GM21528 (cell line): ENCODE results near the gene RIN3.

Source experiments
- ATAC-seq: cut with Tn5 transposase; IDR thresholded peaks from one replicate; pipeline ENCODE4 v1.9.1; 2021; ENCODE audit warnings: mild to moderate bottlenecking, moderate library complexity; ENCODE audit not compliant: unreplicated experiment, low FRiP score

RIN3 gene

DNA sequence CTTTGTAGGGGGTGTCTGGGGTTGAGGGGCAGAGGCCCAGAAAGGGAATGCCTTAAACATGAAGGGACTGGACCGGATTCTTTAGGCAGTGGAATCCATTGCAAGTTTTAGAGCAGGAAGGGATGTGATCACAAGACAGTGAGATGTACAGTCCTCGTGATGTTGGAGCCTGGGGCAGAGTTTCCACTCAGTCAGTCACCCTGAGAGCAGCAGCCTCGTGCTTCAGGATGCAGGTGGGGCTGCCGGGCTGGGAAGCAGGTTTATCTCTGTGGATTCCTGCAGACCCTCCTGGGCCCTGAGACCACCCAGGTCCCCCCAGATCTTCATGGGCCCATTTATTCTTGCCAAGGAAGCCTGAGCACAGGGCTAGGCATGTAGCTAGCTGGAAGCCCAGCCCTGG is 38.5 kb downstream of the RIN3 start:
- no peak for ATAC-seq

DNA sequence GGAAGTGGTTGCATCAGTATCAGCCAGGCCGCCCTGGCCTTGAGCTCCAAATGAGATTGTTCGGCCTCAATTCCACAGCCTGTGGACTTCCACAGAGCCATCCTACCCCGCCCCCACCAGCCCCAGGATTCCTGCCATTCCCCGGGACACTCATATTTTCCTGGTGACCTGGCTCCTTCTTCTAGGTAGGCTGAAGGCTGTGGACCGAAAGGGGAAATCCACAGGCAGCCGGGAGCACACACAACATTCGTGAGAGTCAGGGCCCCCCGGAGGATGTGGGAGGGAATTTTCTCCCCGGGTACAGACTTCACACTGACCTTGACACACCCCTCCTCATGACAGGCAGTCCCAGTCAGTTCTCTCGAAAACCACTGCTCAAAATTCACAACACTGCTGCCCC is 39.9 kb downstream of the RIN3 start:
- ATAC-seq = no peak

DNA sequence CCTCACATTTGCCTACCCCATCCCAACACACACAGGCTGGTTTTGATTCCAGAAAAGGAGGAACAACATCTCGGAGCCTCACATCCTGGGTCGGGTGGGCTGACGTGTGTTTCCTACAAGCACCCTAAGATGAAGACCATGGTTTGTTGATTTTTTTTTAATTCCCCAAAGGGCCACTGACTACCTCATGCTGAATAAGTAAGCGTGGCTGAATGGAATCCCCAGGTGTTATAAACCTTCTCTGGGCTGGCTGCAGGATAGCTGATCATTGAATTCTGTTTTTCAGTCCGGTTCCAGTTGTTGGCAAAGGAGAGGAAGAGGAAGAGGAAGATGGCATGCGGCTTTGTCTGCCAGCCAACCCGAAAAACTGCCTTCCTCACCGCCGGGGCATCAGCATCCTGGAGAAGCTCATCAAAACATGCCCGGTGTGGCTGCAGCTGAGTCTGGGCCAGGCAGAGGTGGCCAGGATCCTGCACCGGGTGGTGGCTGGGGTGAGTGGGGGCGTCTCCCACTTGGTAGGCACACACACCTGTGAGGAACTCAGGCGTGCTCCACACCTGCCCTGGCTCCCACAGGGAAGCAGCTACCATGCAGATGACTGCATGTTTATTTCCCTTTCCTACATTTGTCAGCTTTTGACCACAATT is 42.0 kb downstream of the RIN3 start:
- no peak for ATAC-seq

DNA sequence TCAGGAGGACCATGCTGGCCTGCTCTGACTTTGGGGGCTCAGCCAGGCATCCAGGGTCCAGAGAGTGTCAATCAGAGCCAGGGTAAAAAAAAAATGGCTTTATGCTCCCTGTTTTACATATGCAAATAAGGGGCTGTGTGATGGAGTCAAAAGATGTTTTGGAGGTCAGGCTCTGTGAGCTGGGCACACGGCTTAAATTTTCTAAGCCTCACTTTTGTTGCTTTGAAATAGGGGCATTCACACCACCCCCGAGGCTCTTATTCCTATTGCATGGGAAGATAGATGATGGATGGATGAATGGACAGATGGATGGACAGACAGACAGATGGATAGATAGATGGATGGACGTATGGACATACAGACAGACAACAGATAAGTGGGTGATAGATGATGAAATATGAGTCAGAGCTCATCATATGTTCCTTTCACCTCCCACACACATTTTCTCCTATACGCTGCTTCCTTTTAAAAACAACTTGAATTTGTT is 42.7 kb downstream of the RIN3 start:
- no peak for ATAC-seq

DNA sequence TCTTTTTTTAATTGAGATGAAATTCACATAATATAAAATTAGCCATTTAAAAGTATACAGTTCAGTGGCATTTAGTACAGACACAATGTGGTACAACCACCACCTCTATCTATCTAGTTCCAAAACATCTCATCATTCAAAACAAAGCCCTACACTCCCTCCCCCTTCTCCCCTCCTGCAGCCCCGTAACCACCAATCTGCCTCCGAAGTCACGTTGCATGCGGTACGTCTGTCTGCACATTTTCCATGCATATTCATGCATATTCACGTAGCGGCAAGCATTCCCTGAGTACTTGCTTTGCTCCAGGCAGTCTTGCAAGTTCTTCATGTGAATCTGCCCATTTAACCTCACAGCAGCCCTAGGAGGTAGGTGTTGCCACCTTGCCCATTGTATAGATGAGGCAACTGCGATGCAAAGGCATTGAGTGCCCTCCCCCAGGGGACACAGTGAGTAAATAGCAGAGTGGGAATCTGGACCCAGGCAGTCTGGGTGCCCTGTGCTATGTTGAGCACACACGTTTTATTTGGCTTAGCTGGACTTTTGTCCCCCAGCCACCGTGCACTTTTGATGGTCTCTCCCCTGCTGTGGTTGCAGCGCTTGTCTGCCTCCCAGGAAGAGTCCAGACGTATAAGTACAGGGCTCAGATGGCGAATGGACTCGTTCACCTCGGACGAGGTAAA is 43.4 kb downstream of the RIN3 start:
- no peak for ATAC-seq

DNA sequence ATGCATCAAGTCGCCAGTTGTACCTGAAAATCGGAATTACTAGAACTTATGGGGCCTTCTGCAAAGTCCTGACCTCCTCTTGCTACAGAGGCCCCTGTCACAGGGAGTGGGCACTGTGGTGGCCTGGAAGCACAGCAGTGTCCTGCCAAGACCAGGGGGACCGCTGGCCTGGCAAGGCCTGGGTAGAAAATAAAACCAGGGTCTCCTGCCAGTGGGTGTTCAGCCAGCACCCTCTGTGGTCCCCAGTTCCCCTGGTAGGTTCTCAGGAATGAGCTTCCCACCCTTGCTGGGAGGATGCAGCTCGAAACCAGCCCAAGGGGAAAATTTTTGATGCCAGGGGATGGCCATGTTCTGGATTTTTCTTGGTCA is 43.9 kb downstream of the RIN3 start:
- no peak for ATAC-seq

DNA sequence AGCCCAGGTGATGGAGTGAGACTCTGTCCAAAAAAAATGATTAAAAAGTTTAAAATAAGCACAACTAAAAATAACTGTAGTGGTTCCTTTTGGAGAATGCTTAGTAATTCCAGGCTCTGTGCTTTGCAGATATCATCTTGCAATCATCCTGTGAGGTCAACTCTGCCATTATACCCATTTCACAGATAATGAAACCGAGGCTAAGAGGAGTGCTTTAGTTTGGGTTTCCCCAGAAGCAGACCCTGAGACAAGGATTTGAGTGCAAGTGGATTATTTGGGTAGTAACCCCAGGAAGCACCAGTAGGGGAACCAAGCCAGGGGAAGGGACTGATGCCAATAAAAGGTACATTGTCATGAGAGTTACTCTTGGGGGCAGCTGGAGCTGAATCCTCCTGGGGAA is 44.7 kb downstream of the RIN3 start:
- ATAC-seq = no peak

DNA sequence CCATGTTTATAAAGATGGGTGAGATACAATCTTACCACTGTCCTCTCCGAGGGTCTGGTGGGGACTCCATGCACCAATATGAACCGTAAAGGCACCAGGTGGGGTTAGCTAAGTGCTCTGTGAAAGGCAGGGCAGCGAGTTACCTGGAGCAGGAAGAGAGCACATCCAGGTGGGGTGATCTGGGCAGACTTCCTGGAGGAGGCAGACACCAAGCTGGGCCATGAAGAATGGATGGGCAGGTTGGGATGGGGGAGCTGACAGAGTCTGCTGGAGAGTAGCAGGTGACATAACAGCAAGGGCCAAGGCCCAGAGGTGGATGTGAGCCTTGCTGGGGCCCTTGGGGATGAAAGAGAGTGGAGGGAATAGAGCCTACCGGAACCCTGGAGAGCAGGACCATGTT is 45.9 kb downstream of the RIN3 start:
- no peak for ATAC-seq

DNA sequence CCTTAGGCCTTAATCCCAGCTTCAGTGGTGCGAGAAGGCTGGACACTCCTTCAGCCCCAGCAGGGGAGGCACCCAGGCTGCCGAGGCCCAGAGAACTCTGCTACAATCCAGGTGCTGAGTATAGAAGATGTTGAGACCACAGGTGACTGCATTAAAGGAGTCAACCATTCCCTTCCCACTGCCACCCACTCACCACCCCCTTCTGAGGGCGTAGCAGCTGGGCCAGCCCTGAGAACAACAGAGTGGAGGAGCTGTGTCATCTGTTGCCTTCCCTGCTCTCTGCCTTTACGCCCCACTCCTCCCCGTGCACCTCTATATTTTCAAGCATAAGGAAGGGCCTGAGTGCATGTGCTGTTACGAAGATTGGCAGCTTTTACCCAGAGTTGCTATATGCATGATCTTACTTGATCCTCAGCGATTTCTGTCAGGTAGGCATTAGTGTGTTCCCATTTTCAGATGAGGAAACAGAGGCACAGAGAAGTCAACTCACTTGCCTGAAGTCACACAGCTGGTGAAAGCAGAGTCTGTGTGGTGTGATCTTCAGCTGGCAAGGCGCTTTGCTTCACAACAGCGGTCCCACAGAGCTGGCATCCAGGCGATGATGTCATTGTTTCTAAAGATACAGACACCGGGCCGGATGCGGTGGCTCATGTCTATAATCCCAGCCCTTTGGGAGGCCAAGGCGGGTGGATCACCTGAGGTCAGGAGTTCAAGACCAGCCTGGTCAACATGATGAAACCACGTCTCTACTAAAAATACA is 46.7 kb downstream of the RIN3 start:
- no peak for ATAC-seq

DNA sequence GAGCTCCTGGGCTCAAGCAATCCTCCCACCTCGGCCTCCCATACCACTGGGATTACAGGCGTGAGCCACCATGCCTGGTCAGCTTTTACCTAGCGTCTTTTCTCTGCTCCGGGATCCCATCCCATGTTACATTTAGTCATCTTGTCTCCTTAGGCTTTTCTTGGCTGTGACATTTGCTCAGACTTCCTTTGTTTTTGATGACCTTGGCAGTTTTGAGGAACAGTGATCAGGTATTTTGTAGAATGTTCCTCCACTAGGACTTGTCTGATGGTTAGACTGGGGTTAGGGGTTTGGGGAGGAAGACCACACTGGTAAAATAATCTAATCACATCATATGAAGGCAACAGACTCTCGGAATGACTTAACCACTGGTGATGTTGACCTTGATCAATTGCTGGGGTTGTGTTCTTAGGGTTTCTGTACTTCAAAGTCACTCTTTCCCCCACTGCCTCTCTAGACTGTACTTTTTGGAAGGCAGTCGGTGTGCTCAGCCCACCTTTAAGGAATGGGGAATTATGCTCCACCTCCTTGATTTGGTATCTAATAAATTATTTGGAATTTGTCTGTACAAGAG is 48.4 kb downstream of the RIN3 start:
- ATAC-seq = no peak

DNA sequence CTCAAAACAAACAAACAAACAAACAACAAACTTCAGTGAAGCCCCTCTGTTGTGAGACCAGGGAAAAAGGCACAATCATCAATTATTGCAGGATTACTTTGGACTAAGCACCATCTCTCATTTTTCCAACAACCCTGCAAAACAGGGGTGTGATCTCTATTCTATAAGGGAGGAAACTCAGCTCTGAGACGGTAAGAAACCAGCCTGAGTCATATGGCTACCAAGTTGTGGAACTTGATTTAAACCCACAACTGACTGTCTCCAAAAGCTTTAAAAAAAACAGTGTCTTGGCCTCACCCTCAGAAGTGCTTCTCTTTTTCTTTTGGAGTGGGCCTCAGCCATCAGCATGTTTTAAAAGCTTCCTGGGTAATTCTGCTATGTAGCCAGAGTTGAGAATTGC is 49.8 kb downstream of the RIN3 start:
- peak; percentile 73 for ATAC-seq

DNA sequence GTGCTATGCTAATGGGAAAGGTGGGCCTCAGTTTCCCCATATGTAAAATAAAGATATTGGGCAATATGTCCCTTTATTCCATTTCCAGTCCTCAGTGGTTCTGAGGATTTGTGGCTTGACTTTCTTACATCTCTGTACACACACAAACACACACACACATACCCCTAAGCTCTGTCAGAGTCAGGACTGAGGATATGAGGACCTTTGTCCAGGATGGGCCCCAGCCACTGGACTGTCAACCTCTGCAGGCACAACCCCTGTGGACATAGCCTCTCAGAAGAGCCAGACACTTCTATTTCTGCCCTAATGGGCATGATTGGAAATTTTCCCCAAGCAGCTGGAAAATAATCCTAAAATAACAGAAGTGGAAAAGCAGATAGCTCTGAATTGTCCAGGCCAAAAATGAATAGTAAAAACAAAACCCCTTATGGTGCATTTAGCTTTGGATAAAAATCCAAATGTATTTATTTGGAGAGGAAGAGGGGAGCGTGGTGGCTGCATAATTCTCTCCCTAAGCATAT is 50.2 kb downstream of the RIN3 start:
- ATAC-seq = no peak

DNA sequence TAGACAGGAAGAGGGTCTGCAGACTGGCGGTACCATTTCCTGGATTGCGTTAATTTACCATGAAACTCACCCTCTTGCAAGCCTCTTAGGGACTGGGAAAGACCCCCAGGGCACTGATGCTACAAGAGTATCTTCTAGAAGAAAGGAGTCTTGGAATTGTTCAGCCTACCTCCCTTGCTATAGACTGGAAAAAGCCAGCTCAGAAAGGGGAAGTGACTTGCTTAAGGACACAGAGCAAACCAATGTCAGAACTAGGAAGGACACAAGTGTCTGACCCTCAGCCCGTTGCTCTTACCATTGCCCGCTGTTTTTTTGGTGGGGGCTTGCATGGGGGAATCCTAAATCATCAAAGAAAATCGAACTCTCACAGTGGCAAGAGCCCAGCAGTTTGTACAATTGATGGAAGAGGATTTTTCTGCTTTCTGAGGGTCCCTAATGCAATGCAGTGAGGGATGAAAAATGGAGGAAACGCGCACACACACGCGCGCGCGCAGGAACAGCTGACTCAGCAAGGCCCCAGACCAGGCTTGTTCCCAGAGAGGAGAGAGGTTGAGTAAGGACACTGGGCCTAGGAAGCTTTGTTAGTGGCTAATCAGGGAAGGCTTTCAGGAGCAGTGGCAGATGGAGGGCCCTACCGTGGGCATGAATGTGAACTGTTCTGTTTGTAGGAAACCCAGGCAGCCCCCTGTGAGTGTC is 50.9 kb downstream of the RIN3 start:
- no peak for ATAC-seq

DNA sequence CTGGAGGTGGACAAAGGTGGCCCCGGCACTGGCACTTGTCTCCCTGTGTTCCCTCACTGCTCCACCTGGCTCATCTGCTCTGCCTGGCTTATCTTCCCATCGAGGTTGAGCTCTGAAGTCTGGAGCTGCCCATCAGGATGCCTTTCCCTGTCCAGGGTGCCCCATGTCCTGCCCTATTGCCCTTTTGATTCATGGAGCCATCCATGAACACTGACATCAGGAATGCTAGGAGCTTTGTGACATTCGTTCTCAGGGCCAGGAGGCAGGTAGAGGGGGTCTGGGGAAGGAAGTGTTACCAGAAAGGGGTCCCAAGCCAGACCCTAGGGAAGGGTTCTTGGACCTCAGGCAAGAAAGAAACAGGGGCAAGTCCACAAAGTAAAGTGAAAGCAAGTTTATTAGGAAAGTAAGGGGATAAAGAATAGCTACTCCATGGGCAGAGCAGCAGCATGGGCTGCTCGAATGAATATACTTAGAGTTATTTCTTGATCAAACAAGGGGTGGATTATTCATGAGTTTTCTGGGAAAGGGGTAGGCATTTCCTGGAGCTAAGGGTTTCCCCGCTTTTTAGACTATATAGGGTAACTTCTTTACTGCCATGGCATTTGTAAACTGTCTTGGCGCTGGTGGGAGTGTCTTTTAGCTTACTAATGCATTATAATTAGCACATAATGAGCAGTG is 51.6 kb downstream of the RIN3 start:
- ATAC-seq = no peak

DNA sequence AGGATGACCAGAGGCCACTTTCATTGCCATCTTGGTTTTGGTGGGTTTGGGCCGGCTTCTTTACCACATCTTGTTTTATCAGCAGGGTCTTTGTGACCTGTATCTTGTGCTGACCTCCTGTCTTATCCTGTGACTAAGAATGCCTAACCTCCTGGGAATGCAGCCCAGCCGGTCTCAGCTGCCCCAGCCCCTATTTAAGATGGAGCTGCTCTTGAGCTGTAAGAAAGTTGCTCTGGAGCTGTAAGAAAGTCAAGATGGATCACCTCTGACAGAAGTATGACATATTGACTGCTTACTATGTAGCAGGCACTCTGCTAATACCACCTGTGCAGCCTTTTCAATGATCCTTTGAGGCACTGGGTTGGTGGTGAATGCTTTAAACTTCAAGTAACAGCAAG is 52.1 kb downstream of the RIN3 start:
- no peak for ATAC-seq

DNA sequence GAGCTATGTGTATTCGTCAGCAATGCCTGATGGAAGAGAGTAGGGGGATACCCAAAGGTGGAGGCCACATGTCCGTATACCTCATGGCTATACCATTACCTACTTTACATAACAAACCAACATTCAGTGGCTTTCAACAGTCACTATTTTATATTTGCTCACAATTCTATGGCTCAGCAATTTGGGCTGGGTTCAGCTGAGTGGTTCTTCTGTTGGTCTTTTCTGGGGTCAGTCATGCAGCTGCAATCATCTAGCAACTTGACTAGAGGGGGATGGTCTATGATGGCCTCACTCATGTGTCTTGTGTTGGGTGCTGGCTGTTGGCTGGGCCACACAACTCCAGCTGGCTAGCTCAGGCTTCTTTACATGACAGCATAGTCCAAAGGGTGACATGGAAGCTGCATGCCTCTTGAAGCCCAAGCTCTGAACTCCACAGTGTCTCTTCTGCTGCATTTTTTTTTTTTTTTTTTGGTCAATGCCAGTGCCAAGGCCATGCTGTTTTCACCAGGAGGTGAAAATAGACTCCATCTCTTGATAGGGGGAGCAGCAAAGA is 53.7 kb downstream of the RIN3 start:
- no peak for ATAC-seq

DNA sequence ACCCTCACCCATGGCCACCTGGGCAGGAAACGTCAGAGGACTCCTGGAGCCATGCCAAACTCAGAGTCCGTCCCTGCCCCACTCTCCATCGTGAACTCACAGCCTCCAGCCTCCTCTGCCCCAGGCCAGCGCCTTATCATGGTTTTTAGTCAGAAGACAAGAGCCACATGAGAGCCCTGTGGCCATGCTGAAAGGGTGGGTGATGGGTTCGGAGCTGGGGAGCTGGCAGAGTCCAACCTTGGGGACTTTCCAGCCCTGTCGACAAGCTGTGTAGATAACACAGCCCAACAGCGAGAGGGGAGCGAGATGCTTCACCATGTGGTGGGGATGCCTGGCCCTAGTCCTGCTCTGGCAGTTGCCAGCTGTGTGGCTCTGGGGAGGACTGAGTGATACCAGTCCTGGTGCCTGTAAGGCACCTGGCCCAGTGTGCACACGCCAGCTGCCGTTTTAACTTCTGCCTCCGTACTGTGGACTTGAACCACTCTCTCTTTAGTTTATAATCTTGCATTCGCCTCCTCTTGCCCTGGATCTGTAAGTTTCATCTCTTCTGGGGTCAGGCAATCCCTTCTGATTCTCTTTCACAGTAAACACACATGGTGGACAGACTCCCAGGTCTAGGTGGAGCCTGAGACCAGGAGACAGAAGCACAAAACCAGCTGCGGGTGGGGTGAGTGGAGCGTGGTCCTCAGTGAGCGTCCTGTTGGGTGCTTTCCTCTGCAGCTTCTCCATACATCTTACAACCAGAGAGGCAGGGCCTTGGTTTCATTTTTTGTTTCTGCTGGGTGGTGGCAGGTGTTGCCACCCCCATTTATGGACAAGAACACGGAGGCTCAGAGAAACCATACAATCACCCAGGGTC is 55.3 kb downstream of the RIN3 start:
- peak; percentile 76 for ATAC-seq

DNA sequence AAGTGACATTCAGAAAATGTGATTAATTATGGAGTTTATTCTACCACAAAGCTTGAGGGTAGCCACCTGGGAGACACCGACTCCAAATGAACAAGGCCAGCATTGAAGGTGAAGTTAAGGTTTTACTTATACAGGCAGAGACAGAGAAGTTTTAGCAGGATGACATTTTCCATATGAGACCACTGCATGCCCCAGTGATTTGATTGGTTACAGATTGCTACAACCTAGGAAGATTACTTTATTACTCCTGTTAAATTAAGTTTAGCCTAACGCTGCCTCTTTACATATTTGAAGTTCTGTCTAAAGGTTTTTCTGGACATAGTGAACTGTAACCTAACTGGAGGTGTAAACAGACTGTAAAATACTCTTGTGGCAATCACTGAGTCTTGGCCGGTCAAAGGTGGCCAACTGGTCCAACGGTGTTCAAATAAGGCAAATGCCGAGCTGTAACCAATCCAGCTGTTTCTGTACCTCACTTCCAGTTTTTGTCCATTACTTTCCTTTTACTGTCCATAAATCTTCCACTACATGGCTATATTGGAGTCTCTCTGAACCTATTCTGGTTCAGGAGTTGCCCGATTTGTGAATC is 57.2 kb downstream of the RIN3 start:
- ATAC-seq = no peak
